AG04450 (cell line): ENCODE data around the gene SYT14. TPM values are rescaled to one million over a fixed set of nuclear protein-coding genes. Genes with fewer than 3 reads are reported as not detected.

Source experiments
- CTCF ChIA-PET: fragments of 300-600, 350-600 bp; formaldehyde crosslinking; extraction: SDS; loops from one replicate; lab custom pipeline; 2022; ENCODE audit warnings: antibody characterized with exemption, inconsistent platforms; lab: Charles Lee
- POLR2A ChIA-PET: fragments of 350-600 bp; formaldehyde crosslinking; extraction: SDS; loops from one replicate; lab custom pipeline; 2021; ENCODE audit warnings: antibody characterized with exemption, inconsistent platforms; lab: Yijun Ruan, JAX
- DNase-seq: peaks from one replicate; pipeline ENCODE4 v3.0.0-alpha.2; 2011; ENCODE audit warnings: low read depth, low spot score
- H3K27ac ChIP-seq: one replicate; pipeline ENCODE4 v1.5.1; 2012; ENCODE audit warnings: low read depth, low read length, control low read depth
- H3K27me3 ChIP-seq: one replicate; pipeline ENCODE4 v1.6.0; 2012; ENCODE audit warnings: low read length; ENCODE audit not compliant: control insufficient read depth, insufficient read depth
- H3K4me3 ChIP-seq: 2 replicates; pipeline ENCODE4 v1.5.1; 2011; ENCODE audit warnings: mild to moderate bottlenecking, low read depth, low read length, control low read depth
- H3K9me3 ChIP-seq: 2 replicates; pipeline ENCODE4 v1.5.1; 2012; ENCODE audit warnings: low read length; ENCODE audit not compliant: control insufficient read depth, insufficient read depth
- CTCF ChIP-seq: IDR thresholded peaks from 2 replicates; pipeline ENCODE4 v1.5.1; 2011; ENCODE audit warnings: low read depth, low read length, control low read depth, inconsistent platforms
- polyA plus RNA-seq: library from polyadenylated mRNA; depleted of rRNA; stranded (reverse); fragments of >200 nt; gene quantifications from 2 replicates; pipeline ENCODE4 v1.2.3, GENCODE V29; 2011

SYT14 gene
- polyA plus RNA-seq, 1 experiment, result 4.8 TPM

DNA sequence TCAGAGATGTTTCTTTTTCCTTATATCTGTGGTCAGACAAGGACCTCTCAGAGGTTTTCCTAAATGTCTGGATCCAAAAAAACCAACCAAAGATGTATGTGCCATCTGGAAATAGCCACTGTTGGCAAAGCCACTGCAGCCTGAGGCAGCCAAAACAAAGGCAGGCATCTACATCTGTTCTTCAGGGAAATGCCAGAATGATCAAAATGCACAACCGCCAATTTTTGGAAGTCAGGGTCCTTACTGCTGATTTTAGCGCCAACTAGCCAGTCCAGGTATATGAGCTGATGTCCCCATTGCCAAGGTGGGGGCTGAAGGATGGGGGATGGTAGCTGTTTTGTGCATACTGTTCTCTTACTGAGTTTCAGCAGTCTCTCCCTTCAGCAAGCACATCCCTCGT is 45.9 kb downstream of the SYT14 start:
- DNase-seq, result no peak

GRCh38 chr1:209985002-209985401 is 47.0 kb downstream of the SYT14 start:
- POLR2A ChIA-PET, result no interaction called here
- no peak overlapping the region for H3K27ac ChIP-seq
- DNase-seq, result no peak
- CTCF ChIA-PET, result interaction anchor here (0.6 to 1.6 kb wide), 2 partner anchors 123 to 135 kb away, joined by 3 to 5 read pairs; no protein-coding TSS in a partner anchor
- H3K27me3 ChIP-seq, result no peaks in the 10 kb centered on the region
- H3K9me3 ChIP-seq, result peaks cover 4% of the 10 kb centered on the region; the same call in 1 of the 2 replicates
- H3K4me3 ChIP-seq, result no peak overlapping the region
- no peak for TF ChIP-seq CTCF

More for the DNA sequence above, 45.9 kb downstream of the SYT14 start:
- CTCF ChIA-PET, result interaction anchor here (0.9 to 1.8 kb wide), 4 partner anchors 108 to 161 kb away, joined by 5 to 7 read pairs (median 6); no protein-coding TSS in a partner anchor
- H3K9me3 ChIP-seq, result peaks cover 4% of the 10 kb centered on the region; the same call in 1 of the 2 replicates
- no peak overlapping the region for H3K4me3 ChIP-seq
- no peak overlapping the region for H3K27ac ChIP-seq
- no peak for TF ChIP-seq CTCF
- POLR2A ChIA-PET, result no interaction called here
- no peaks in the 10 kb centered on the region for H3K27me3 ChIP-seq

DNA sequence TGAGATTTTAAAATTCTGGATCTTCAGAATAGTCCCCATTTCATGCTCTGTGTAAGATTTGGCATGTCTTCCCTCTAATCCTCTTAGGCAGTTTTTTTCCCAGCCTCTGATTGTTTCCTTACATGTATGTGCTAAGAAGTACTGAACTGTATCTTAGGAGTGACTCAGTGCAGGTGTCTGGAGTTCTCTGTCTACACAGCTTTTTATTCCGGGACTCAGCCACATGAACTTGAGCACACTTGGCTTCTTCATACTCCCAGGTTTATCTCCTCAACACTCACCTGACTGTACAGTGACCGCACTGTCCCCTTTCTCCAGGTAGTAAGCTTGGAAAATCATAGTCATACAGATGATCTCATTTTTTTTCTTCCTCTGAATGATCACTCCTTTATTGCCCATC is 50.7 kb downstream of the SYT14 start:
- POLR2A ChIA-PET, result no interaction called here
- Histone ChIP-seq H3K9me3 (peaks cover 4% of the 10 kb centered on the region; the same call in 1 of the 2 replicates), H3K4me3 (no peak overlapping the region), H3K27me3 (no peaks in the 10 kb centered on the region), H3K27ac (no peak overlapping the region)
- DNase-seq, result no peak
- CTCF ChIA-PET, result interaction anchor here (0.9 to 10.3 kb wide), 20 partner anchors 8 to 412 kb away, joined by 3 to 253 read pairs (median 6); partner anchors contain the start of gene UTP25
- TF ChIP-seq CTCF, result no peak

GRCh38 chr1:209989525-209989924 is 51.5 kb downstream of the SYT14 start:
- ChIA-PET CTCF (interaction anchor here (0.6 to 10.3 kb wide), 52 partner anchors 8 to 1156 kb away, joined by 3 to 253 read pairs (median 4); partner anchors contain the start of genes SYT14 and UTP25), POLR2A (no interaction called here)
- peak; percentile 27; the same call in 1 of the 2 replicates for TF ChIP-seq CTCF
- H3K27ac ChIP-seq, result no peak overlapping the region
- peaks cover 4% of the 10 kb centered on the region; the same call in 1 of the 2 replicates for H3K9me3 ChIP-seq
- no peaks in the 10 kb centered on the region for H3K27me3 ChIP-seq
- H3K4me3 ChIP-seq, result no peak overlapping the region
- DNase-seq, result no peak

DNA sequence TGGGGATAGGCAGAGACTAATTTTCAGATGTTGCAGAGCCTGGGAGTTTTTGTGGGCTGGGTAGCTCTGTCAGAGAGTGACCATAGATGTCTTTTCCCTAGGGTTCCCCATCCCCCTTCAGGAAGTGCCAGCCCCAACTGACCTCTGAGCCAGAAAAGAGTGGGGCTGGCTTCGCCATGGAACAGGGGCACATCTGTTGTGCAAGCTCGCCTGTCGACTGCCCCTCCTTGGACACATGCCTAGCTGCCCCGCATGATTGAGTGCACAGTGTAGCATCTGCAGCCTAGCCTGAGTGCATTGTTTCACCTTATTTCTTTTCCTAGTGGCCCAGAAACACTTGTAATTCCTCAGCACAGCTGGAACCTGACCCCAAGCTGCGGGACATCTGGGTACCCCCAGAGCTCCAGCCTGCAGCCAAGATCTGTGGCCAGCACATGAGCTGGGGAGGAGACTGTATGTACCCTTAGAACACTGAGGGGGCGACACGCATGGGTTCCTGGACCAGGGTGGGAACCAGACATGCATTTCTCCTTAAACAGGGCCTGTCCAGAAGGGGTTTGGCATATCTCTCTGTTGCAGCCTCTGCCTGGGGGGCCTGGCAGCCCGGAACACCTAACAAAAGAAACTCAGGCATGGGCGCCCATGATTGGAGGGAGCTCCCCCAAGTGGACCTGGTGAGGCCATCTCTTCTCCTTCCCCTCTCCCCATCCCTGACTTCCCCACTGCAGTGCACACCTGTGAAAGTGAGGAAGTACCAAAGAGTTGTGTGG is 55.2 kb downstream of the SYT14 start:
- Histone ChIP-seq H3K9me3 (no peaks in the 10 kb centered on the region), H3K27ac (no peak overlapping the region), H3K27me3 (no peaks in the 10 kb centered on the region), H3K4me3 (no peak overlapping the region)
- CTCF ChIA-PET, result interaction anchor here (0.7 to 10.3 kb wide), 6 partner anchors 19 to 368 kb away, joined by 3 to 134 read pairs (median 4); no protein-coding TSS in a partner anchor
- POLR2A ChIA-PET, result no interaction called here
- DNase-seq, result no peak
- TF ChIP-seq CTCF, result no peak
